LNCAP (cell line): ENCODE results near the gene C1GALT1C1L.

Experiments used
- TF ChIP-seq, protein P1 (sequence below): fragments of 450-650 bp; IDR thresholded peaks from 2 replicates; pipeline ENCODE4 v1.5.1; 2017; ENCODE audit warnings: mild to moderate bottlenecking

The C1GALT1C1L gene

DNA sequence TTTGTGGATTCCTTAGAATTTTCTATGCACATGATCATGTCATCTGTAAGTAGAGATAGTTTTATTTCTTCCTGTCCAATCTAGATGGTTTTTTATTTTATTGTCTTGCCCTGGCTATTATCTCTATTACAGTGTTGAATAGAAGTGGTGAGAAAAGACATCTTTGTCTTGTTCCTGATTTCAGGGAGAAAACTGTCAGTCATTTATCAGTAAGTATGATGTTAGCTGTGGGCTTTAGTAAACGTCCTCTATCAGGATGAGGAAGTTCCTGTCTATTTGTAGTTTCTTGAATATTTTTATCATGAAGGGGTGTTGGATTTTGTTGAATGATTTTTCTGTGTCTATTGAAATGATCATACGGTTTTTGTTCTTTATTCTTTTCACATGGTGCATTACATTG is 33.9 kb downstream of the C1GALT1C1L start:
- TF ChIP-seq, protein P1, sequence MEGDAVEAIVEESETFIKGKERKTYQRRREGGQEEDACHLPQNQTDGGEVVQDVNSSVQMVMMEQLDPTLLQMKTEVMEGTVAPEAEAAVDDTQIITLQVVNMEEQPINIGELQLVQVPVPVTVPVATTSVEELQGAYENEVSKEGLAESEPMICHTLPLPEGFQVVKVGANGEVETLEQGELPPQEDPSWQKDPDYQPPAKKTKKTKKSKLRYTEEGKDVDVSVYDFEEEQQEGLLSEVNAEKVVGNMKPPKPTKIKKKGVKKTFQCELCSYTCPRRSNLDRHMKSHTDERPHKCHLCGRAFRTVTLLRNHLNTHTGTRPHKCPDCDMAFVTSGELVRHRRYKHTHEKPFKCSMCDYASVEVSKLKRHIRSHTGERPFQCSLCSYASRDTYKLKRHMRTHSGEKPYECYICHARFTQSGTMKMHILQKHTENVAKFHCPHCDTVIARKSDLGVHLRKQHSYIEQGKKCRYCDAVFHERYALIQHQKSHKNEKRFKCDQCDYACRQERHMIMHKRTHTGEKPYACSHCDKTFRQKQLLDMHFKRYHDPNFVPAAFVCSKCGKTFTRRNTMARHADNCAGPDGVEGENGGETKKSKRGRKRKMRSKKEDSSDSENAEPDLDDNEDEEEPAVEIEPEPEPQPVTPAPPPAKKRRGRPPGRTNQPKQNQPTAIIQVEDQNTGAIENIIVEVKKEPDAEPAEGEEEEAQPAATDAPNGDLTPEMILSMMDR: no peak

DNA sequence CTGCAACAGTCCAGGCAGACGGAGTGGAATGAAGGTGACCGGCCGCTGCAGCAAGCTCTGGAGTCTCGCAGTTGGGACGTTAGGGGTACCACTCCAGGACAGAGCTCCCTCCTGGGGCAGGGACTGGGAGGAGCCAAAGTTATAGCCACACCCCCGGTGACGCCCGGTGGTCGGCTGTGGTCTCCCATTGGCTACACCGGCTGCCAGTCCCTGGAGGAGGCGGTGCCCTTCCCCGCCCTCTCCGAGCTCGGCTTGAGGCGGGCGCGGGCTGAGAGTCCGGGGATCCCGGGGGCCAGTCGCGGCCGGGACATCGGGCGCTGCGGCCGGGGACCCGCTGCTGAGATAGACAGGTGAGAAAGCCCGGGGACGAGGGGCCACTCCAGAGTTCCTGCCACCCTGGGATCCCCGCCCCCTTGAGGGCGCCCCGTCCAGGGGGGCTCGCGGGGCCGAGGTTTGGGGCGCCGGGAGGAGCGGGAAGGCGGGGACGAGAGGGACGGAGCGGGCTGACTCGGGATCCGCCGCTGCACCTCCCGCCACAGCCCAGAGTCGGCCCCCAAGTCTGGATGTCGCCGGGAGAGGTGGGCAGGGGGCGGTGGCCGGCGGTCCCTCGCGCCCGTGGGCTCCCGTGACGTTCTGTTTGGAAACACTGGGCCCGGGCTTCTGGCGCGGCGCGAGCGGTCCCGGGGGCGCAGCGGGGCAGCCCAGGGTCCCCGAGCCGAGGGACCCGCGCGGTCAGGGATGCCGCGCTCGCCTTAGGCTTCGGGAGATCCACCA is 39.0 kb downstream of the C1GALT1C1L start, which contains the start of gene PLEKHH2:
Gene PLEKHH2 (plus strand): TSS at position 231 of the 774 bp plus-strand sequence. CDS start 7,414 bp downstream, outside the sequence.
- TF ChIP-seq, protein P1: no peak

DNA sequence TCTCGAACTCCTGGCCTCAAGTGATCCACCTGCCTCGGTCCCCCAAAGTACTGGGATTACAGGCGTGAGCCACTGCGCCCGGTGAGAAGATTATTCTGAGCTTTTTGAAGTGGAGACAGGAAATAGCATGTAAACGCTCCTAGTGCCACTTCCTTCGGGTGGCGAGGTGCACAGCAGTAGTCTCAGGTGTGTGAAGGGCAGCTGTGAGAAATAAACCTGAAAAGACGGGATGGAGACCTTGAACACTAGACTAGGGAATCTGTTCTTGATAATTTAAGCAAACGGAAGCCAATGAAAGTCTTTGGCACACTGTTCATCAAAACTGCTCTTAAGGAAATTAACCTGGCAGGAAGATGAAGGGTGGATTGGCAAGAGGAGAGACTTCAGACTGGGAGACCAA is 39.6 kb downstream of the C1GALT1C1L start:
- TF ChIP-seq, protein P1: no peak

DNA sequence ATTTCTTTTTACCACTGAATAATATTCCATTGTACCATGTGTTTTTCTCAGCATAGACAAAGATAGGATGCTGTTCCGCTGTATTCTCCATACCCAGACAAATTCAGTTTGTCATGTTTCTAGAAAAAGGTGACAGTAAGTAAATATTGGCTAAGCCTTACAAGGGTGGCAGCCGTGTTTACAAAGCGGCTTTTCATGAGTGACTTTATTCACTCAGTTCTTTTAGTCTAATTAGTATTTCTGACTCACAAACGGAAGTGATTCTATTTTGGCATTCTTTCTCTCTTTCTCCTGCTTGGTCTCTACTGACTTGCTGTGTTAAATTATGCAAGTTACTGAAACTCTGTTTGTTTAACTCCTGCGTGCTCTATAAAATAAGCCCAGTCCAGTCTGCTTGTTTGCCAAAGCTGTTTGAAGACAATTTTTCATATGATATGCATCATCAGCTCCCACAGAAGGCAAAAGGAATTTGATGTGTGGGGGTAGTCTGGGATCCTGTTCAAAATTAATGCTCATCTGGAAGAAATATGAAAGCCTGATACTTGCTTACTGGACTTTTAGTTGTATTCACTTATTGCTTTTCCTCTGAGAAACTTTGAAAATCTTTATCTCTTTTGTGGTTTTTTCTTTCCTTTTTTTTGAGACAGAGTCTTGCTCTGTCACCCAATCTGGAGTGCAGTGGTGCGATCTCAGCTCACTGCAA is 41.5 kb downstream of the C1GALT1C1L start:
- TF ChIP-seq, protein P1: no peak

DNA sequence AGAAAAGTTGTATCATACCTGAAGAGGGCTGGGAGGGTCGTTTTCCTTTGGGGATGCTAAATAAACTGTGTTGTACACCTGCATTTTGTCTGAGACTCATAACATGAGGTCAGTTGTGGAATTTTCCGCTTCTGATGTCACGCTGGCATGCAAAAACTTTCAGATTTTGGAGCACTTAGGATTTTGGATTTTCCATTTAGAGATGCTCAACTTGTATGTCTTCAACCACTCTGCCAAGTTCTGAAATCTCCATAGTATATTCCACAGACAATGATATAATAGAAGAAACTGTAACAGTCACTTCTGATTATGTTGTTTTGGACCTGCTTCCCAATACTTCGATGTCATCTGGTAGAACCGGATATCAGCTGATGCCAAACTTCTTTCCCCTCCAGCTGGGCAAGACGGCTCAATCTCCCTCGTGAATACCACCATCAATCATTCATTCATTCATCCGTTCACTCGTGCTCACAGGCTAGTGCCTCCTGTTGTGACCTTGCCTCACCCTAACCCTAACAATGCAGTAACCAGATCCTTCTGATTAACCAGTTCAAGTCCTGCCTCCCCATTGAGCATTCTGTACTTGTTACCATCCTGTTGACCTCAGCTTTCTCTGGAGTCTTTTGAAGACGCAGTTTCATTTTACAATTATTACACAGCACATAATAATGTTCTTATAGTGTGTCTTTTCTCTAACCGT is 44.5 kb downstream of the C1GALT1C1L start:
- TF ChIP-seq, protein P1: no peak
